ENCODE results near the gene SLC7A7. TPM values are rescaled to one million over a fixed set of nuclear protein-coding genes. Genes with fewer than 3 reads are reported as not detected.

Gene SLC7A7
- total and polyA plus RNA-seq, 2 of the 13 experiments (the other 11 are each of a cell fraction or from before 2014, with no cell fraction given): 0.13 to 0.63 TPM

- TF ChIP-seq ZBTB26 (CRISPR knock-in tag; IDR thresholded peaks at IDR 0.05; ENCODE audit: borderline replicate concordance): no peak
- no peak for TF ChIP-seq ZSCAN25 (CRISPR knock-in tag; IDR thresholded peaks at IDR 0.05)
- TF ChIP-seq BORCS8-MEF2B (CRISPR knock-in tag; IDR thresholded peaks at IDR 0.05): 0 out of 2 replicates have a peak, but pooled peaks have one; percentile 10
- TF ChIP-seq IRF2 (CRISPR knock-in tag; IDR thresholded peaks at IDR 0.05): no peak
- no peak for TF ChIP-seq ZNF558 (CRISPR knock-in tag; IDR thresholded peaks at IDR 0.05; ENCODE audit: borderline replicate concordance)
- TF ChIP-seq NCOA2 (CRISPR knock-in tag; IDR thresholded peaks at IDR 0.05): peak; percentile 51; the same call in 1 of the 2 replicates
- TF ChIP-seq, protein P1, sequence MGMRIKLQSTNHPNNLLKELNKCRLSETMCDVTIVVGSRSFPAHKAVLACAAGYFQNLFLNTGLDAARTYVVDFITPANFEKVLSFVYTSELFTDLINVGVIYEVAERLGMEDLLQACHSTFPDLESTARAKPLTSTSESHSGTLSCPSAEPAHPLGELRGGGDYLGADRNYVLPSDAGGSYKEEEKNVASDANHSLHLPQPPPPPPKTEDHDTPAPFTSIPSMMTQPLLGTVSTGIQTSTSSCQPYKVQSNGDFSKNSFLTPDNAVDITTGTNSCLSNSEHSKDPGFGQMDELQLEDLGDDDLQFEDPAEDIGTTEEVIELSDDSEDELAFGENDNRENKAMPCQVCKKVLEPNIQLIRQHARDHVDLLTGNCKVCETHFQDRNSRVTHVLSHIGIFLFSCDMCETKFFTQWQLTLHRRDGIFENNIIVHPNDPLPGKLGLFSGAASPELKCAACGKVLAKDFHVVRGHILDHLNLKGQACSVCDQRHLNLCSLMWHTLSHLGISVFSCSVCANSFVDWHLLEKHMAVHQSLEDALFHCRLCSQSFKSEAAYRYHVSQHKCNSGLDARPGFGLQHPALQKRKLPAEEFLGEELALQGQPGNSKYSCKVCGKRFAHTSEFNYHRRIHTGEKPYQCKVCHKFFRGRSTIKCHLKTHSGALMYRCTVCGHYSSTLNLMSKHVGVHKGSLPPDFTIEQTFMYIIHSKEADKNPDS (CRISPR knock-in tag; IDR thresholded peaks at IDR 0.05): no peak
- no peak for TF ChIP-seq MIER2 (CRISPR knock-in tag; IDR thresholded peaks at IDR 0.05)
- TF ChIP-seq SOX13 (IDR thresholded peaks at IDR 0.05): no peak
- TF ChIP-seq SOX13 (CRISPR knock-in tag; conservative IDR thresholded peaks at IDR 0.05 in 1 of 2, IDR thresholded peaks at IDR 0.05 in 1 of 2): peak in 1 of 2 experiments; percentile 15; a peak in 1 of 4 replicates
- peak; percentile 21; the same call in 1 of the 2 replicates for TF ChIP-seq CREM (IDR thresholded peaks at IDR 0.05)
- no peak for TF ChIP-seq CREM (CRISPR knock-in tag; IDR thresholded peaks at IDR 0.05)
- TF ChIP-seq HDAC6 (IDR thresholded peaks at IDR 0.05; ENCODE audit: low read depth, low read length): no peak
- TF ChIP-seq HDAC1 (CRISPR knock-in tag; IDR thresholded peaks at IDR 0.05): peak; percentile 20; the same call in 1 of the 2 replicates
- TF ChIP-seq TEF (CRISPR knock-in tag; IDR thresholded peaks at IDR 0.05): no peak
- TF ChIP-seq SMAD3 (CRISPR knock-in tag; IDR thresholded peaks at IDR 0.05): no peak
- TF ChIP-seq, protein P2, sequence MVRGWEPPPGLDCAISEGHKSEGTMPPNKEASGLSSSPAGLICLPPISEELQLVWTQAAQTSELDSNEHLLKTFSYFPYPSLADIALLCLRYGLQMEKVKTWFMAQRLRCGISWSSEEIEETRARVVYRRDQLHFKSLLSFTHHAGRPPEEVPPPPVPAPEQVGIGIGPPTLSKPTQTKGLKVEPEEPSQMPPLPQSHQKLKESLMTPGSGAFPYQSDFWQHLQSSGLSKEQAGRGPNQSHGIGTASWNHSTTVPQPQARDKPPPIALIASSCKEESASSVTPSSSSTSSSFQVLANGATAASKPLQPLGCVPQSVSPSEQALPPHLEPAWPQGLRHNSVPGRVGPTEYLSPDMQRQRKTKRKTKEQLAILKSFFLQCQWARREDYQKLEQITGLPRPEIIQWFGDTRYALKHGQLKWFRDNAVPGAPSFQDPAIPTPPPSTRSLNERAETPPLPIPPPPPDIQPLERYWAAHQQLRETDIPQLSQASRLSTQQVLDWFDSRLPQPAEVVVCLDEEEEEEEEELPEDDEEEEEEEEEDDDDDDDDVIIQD (CRISPR knock-in tag; IDR thresholded peaks at IDR 0.05; ENCODE audit: low read depth): no peak
- TF ChIP-seq ZNF20 (CRISPR knock-in tag; IDR thresholded peaks at IDR 0.05): no peak
Observed at GRCh38 chr14:22752422-22752821, 62.8 kb downstream of the SLC7A7 start (continued).

All from HepG2 (cell line).